GM19328 (cell line): Measurements from ENCODE around the gene ANKRD13C.

Experiments
- ATAC-seq: cut with Tn5 transposase; IDR thresholded peaks from one replicate; pipeline ENCODE4 v1.9.1; 2021; ENCODE audit warnings: mild to moderate bottlenecking, moderate library complexity; ENCODE audit not compliant: unreplicated experiment

Gene ANKRD13C

GRCh38 chr1:70222716-70223235 is 131.7 kb downstream of the ANKRD13C start:
- no peak for ATAC-seq

GRCh38 chr1:70221238-70222121 is 133.0 kb downstream of the ANKRD13C start, which contains the start of gene SRSF11:
Gene SRSF11 (plus strand): TSS chr1:70221380. CDS start chr1:70221637, 257 bp downstream.
- peak; percentile 96 for ATAC-seq

- peak; percentile 8 for ATAC-seq
Observed at GRCh38 chr1:70220517-70221237, 133.8 kb downstream of the ANKRD13C start.

GRCh38 chr1:70220015-70220414 is 134.5 kb downstream of the ANKRD13C start:
- ATAC-seq: no peak

GRCh38 chr1:70211541-70211940 is 143.0 kb downstream of the ANKRD13C start:
- no peak for ATAC-seq

GRCh38 chr1:70210820-70211219 is 143.7 kb downstream of the ANKRD13C start:
- no peak for ATAC-seq
